ENCODE results near the gene CFAP97D1.

CFAP97D1 gene

DNA sequence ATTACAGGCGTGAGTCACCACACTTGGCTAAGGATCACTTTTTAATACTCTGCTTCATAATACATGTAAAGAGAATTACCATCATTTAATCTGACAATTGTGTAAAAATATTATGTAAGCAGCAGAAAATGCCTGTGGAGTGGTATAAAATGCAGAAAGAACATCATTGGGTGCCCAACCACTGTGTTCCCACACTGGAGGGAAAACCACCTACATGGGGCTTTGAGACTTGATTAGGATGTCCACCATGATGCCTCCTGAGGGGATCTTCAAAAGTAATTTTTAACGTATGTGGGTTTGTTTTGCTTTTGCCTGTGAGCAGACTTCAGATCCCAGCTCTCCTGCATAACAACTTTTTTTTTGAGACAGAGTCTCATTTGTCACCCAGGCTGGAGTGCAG is 18.8 kb downstream of the CFAP97D1 start:
- DNase-seq (ENCODE audit: low spot score) = no peak

DNA sequence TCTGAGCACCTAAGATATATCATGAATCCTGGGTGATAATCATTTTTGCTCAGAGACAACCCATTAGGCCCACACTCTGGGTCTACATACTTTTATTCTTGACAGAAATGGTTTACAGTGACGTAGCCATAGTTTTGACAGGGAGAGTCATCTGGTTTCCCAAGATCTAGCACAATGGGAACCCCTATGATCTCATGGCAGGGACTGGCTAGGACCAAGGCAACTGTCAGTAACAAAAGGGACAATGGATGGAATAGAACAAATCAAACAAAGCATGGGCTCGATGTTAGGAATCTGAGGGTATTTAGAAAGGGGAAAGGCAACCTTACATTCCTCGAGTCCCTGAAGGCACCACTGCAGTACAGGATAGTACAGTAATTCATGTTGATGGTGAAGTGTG is 20.5 kb downstream of the CFAP97D1 start:
- no peak for DNase-seq (ENCODE audit: low spot score)

DNA sequence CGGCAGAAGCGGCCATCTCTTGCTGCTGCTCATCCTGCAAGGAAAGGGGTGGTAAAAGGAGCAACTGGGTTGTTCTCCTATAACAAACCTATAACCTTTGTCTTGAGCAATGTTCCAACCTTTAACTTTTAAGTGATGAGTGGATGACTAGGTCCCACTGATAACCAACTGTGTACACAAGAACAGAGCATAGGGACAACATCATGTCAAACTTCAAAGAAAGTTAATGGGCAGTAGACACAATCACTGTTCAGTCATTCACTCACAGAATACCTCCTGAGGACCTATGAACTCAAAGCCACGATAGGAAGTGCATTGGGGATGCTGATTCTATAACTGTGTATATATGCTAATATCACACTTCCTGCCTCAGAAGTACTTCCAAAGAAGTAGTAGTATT is 21.6 kb downstream of the CFAP97D1 start:
- no peak for DNase-seq (ENCODE audit: low spot score)

DNA sequence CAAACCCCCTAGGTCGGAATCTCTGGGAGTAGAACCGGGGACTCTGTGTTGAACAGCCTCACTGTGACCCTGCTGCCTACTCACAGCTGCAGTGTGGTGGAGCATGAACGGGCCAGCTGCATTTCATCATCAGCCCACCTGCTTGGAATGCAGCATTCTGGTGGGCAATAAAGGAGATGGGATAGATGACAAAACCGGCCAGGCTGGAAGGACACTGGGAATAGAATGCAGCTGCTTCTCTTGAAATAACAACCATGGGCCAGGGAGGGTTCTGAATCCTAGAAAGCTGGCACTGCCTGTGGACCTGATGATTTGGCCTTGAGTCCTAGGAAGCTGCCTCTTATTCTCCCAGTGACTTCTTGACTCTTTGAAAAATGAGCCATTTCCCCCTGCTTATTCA is 23.5 kb downstream of the CFAP97D1 start:
- no peak for DNase-seq (ENCODE audit: low spot score)

DNA sequence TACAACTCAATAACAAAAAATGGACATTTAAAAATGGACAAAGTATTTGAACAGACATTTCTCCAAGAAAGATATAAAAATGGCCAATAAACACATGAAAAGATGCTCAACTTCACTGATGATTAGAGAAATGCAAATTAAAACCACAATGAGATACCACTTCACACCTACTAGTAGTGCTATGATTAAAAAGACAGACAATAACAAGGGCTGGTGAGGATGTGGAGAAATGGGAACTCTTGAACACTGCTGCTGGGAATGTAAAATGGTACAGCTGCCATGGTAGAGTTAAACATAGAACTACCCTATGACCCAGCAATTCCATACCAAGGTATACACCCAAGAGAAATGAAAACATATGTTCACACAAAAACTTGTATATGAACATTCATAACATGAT is 24.9 kb downstream of the CFAP97D1 start:
- DNase-seq (ENCODE audit: low spot score) = no peak

DNA sequence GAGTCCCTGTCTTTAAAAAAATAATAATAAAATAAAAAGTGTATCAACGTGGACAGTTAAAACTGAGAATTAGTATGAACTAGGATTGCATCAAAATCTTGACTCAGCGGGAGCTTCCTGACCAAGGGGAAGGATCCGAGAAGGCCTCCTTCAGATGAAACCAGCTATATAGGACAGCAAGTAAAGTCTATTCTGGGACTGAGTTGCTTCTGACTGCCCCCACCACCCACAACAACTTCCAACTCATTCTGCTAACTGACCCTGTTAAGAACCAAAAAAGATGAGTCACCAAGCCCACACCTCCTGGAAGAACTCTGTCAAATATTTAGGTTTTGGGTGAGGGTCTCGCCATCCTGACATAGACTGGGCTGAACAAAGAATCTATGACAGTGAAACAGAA is 27.8 kb downstream of the CFAP97D1 start:
- DNase-seq (ENCODE audit: low spot score) = no peak

DNA sequence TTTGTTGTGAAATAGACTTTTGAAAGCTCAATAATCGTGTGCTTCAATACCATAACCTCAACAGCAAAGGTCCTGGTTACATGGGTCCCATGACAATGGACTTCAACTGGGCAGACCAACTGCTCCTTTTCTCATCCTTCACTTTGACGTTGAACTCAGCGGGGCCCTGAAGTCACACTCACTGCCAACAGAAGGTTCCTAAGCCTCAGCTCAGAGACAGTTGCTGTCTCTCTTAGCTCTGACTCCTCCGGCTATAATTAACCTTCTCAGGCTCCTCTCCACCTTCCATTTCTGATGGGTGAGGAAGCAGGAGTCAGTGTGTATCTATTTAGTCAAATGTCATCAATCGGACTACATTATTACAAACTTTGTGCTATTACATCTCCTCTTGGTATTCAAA is 28.9 kb downstream of the CFAP97D1 start:
- DNase-seq (ENCODE audit: low spot score) = no peak

DNA sequence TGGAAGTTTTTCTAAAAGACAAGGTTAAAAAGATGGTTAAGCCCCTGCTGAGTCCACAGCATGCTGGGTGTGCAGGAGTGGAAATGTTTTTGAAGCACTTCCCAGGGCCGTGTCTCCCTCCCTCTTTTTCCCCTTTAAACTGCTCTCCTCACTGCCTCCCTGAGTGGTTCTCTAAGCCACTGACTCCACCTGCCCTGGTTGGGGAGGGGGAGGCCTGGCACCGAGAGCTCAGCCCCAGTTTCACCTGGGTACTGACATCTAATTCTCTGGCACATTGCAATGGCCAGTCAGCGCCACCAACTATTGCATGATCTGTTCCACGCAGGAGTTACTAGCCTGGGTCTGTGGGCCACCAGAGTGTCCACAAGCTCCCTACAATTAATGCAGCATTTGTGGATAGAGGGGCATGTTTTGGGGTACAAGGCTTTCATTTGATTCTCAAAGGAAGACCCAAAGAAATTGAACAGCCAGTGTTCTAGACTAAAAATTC is 30.0 kb downstream of the CFAP97D1 start:
- DNase-seq (ENCODE audit: low spot score) = no peak

DNA sequence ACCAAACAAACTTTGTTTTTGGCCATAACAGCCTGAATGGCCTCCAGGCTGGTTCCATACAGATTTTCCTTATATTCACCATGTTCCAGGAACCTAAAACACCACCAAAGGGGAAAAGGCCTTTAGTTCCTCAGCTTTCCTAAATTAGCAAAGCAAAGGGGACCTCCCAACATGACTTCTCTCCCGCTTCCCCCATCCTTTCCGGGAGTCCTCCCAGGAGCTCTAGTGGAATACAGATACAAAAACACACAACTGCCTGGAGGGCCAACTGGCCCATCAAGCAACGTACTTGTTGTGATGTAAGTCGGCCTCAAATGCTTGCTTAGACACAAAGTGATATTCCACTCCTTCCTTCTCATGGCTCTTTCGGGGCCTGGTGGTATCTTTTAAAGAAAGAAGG is 30.6 kb downstream of the CFAP97D1 start:
- DNase-seq (ENCODE audit: low spot score) = no peak

DNA sequence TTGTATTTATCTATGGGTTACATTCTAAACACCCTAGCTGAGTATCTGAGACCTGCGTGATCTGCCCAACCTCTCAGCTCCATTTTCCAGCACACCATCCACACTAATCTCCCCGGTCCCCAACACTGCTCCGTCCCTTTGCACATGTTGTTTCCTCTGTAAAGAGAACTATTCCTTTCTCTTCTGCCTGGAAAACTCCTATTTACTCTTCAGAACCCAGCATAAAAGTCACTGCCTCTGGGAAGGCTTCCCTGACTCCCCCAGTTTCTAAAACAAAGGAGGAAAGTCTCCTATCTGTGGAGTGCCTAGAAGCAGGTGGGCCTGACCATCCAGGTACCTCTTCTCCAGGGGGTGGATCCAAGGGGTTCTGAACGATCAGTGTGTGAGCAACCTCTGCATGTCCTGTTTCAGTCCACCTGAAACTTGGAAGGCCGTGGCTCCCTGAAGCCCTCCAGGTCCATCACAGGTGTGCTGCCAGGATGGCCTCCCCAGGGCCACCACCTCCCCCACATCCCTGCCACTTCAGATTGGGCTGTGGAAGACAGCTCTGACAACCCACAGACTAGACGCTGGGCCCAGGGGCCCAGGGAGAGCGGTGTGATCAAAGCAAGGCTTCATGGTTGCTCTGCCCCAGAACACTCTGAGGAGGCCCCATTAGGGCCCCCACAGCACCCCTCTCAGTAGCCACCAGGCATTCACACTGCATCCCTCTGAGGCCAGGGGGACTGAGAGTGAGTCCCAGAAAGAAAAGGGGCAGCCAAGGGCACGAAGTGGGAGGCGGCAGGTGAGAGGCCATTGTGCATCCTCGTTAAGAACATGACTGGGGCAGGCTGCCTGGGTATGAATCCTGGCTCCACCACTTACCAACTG is 32.4 kb downstream of the CFAP97D1 start:
- DNase-seq (ENCODE audit: low spot score) = no peak

DNA sequence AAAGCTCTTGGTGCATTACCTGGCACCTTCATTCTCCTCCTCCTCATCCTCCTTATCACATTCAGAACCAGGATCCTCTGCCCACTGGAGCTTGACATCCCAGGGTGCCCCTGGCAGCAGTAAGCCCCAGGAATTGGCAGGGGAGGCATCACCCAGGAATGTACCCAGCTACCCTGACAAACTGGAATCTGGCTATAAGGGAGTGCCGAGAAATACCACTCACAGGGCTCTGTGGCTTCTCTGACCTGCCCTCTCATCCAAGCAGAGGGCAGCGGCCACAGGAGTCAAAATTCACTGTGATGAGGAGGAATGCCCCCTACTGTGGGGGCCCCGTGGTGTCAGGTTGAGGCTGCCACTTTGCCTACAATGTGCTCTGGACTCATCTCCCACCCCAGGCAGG is 33.2 kb downstream of the CFAP97D1 start:
- DNase-seq (ENCODE audit: low spot score) = no peak

DNA sequence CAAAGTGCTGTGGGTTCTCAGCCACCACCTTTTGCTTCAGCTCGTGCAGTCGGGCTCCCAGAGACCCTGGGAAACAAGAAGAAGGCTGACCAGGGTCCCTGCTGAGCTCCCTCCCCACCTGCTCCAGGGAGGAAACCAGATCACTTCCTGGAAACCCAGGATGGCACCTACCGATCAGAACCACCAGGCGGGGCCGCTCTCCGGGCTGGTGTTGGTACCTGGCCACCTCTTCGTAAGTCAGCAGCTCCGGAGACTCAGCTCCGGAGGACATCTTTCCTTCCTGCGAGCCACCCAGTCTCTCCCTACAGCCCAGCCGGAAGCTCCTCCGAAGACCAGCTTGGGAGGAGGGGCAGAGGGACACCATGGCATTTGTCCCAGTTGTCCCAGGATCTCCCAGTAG is 33.8 kb downstream of the CFAP97D1 start:
- no peak for DNase-seq (ENCODE audit: low spot score)

DNA sequence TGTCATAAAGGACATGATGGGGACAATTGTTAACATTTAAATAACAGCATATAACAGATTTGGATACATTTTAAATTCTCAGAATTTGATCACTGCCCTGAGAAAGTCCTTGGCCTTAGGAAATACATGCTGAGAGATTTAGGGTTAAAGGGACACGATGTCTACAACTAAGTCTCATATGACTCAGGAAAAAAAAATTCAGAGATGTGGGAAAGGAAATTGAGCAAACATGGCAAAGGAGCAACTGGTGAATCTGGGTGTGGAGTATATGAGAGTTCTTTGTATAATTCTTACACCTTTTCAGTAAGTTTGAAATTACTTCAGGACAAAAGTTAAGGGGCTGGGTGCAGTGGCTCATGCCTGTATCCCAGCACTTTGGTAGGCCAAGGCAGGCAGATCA is 34.5 kb downstream of the CFAP97D1 start:
- no peak for DNase-seq (ENCODE audit: low spot score)

DNA sequence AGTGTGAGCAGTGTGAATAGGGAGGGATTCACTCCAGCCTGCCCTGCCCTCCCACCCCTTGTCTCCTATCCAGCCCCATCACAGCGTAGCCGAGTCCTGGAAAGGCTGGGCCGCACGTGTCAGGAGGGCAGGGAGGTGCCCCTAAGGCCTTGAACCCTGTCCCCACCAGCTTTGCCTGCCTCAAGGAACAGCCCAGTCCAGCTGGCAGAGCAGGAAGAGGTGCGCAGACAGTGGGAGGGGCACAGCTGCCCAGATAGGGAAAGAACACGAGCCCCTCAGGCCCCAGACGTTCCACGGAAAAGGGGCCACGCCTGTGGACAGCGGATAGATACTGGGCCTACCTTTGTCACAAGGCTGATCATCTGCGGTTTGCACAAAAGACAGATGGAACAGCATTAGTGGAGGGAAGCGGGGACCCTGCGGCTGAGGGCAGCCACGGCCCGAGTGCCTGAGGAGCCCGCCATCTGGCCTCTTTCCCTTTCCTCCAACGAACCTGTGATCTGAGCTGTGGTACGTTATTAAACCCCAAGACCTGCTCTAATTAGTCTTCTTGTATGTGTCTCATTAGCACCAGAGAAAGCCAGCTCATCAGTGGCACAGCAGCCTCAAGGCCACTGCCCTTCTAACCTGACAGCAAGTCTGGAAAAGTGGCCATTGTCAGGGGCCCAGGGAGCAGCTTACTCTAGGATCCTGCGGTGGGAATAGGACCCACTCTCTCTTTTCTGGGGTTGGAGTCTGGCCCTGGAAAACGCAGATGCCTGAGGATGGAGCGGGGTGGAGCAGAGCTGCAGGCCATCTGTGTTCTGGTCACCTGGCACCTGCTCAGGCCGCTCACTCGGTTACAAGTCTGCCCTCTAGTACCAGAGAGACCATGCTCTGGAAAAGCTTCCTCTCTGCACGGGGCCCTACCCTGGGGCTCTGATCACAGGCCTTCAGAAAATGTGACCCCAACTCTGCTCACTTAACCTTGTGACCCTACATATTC is 36.4 kb downstream of the CFAP97D1 start:
- no peak for DNase-seq (ENCODE audit: low spot score)

DNA sequence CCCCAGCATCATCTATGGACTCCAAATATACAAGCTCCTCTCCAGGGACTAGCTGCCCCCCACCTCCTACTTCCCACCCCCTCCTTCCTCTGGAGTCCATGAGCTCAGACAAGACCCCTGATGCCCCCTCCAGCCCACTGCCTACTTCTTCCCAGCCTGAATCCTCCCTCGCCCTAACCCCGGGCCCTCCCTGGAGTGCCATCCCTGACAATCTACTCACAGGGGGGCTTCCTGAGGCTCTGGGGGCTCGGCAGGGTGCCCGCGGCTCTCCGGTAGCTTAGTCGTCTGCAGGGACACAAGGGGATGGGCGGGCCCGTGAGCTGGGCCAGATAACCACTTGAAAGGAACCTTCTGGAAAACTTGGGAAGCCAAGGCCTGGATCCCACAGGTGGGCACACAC is 37.6 kb downstream of the CFAP97D1 start:
- no peak for DNase-seq (ENCODE audit: low spot score)

DNA sequence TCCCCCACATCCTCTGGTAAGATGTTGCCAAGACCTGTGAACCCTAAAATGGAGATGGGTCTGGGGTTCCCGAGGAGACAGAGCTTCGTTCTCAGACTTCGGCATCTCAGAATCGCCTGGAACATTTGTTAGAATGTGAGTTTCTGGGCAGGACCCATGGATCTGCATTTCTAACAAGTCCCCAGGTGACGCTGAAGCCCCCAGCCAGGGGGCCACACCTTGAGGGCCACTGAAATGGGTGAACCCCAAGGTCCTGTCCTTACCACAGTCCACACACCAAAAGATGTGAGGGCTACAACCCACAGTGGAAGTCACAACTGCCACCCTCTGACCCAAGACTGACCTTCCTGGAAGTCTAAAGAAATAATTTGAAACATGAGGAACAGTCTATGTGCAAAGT is 38.7 kb downstream of the CFAP97D1 start:
- no peak for DNase-seq (ENCODE audit: low spot score)

DNA sequence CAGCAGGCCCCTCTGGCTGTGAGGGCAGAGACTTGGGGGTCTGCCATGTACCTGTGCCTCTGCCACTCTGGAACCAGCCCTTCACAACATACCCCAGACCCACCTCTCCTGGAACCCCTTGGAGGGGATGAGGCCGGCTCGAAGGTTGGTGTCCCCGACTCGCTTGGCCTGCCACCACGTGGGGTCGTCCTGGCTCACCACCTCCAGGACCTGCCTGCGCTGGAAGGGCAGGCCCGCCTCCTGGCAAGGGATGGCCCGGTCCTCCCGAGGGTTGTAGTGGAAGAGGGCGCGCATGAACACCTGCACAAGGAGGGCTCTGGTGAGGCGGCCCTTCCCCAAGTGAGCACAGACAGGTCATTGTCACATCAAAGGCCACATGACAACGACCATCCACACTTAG is 40.5 kb downstream of the CFAP97D1 start:
- no peak for DNase-seq (ENCODE audit: low spot score)

DNA sequence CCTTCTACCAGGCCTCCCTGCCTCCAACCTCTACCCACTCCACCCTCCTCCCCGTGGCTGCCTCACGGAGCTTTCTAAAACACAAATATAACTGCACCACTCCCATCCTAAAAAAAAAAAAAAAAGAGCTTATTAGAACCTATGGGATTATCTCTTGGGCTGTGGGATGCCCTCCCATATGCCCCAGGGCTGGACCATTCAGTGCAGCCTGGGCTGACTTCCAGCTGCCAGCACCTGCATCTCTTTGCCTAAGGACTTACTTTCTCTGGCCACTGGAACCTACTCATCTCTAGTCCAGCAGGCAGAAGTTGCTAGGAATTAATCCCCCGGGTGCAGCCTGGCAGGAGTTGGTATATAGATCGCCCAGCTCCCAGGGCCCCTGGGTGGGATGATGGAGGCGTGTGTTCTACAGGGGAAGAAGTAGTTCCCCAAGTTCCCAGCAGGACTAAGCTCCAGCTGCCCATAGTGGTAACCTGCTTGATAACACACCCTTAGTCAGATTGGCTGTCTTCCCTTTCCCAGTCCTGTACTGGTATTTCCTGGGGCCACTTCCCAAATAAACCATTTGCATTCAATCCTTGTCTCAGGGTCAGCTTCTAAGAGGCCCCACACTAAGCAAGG is 42.4 kb downstream of the CFAP97D1 start:
- DNase-seq (ENCODE audit: low spot score) = no peak

DNA sequence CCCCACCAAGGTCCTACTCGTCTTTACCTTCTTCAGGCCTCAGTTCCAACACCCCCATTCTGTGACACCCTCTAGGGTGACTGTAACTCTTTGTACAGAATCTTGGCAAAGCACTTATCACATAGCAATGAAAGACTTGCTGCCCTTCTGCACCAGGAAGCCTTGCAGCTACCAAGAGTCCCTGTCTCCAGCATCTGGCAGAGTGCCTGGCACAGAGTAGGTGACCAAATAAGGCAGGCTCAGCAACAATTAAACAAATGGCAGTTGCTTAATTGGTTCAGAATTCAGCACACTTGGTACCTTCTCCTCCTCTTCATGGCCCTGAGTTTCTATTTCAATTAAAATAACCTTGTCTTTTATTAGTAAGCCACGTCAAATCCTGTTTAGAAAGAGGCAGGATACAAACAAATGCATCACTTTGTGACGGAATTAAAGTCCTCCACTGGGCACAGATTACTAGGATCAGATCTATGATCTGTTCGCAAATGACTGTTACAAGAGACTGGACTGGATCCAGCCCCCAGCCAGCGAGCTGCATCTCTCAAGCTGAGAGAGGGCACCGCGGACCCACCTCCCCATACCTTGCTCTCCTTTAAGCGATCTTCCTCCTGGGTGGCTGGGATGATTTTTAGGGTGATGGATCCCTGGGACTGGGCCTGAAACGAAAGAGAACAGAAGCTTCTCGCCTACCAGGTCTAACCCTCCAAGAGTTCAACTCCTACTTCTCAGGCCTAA is 43.3 kb downstream of the CFAP97D1 start:
- DNase-seq (ENCODE audit: low spot score) = no peak

DNA sequence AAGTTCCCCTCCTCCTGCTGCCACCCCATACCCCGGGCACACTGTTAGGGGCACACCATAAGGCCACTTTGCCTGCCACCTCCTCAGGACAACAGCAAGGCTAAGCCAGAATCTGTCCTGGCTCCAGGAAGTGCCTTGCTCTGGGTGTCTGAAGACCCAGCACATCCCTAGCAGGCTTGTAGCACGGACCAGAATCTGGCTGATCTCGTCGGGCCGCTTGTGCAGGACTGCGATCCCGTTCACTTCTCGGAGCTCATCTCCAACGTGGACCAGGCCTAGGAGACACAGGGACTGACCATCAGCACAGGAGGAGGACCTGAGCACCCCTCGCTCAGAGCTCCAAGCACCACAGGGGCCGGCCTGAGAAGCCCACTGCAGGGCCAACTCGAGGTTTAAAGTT is 45.3 kb downstream of the CFAP97D1 start:
- no peak for DNase-seq (ENCODE audit: low spot score)

DNA sequence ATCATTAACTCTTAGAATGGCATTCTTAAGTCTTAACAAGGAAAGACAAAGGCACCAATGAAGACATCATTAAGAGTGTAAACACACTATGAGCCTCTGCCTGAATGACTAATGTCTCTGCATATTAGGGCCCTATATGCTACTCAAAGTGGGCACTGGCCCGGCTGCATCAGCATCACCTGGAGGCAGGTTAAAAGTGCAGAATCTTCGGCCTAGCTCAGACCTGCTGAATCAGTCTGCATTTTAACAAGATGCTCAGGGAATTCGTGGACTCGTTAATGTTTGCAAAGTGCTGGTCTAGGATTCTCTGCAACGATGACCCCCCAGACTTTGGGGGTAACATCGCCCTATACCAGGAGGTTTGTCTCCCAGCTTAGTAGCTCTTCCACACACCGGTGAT is 46.0 kb downstream of the CFAP97D1 start:
- no peak for DNase-seq (ENCODE audit: low spot score)

DNA sequence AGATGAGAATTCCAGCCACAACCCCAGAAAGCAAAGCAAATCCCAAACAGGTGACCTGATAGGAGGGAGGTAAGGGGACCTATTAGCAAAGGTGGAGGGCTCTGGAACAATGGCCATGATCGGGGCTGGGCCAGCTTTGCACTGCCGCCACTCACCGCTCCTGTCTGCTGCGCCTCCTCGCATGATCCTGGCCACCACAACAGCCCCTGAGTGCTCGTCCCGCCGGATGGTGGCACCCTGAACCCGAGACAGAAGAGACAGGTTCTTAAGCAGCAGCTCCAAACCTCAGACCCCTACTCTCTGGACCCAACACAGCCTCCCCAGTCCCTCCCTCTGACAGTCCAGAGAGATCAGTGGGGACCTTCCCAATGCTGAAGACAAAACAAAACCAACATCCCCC is 47.4 kb downstream of the CFAP97D1 start:
- no peak for DNase-seq (ENCODE audit: low spot score)
